ENCODE measurements around the gene GPR63.

Gene GPR63

DNA sequence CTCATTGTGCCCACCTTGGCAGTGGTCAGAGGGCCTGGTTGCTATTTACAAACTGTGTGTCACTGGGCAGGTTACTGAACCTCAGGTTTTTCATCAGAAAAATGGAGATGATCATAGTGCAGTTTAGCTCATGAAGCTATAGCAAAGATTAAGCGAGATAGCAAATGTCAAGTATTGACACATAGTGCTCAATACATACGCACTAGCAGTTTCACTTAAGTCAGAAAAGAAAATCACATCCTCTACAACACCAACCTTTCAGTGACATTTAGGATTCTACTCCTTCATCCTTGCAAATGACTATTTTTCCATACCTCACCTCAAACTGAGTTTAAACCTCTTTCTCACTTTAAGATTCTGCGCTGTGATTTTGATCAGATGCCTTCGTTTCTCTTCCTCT lies 16.2 kb downstream of the GPR63 start:
- DNase-seq: no peak

DNA sequence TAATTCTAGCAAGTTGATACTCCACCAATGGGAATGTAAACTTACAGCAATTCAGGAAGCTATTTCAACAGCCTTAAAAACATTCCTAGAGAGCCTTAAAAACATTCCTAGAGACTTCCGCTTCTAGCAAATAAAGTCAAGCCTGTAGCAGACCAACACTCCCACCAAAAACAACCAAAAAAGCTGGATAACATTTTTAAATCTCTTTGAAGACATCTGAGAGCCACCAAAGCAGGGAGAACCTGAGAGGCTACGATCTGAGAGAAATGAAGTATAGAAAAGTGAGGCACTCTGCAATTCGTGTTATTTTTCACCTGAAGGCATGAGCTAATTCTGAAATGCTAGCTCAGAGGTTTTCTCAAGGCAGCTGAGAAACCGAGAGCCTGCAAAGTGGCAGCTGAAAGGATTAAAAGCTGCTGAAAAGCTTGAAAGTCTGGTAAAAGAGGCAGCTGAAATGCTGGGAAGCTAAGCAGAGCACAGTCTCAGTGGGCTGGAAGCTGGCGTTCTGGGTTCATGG lies 20.9 kb downstream of the GPR63 start:
- DNase-seq: no peak

DNA sequence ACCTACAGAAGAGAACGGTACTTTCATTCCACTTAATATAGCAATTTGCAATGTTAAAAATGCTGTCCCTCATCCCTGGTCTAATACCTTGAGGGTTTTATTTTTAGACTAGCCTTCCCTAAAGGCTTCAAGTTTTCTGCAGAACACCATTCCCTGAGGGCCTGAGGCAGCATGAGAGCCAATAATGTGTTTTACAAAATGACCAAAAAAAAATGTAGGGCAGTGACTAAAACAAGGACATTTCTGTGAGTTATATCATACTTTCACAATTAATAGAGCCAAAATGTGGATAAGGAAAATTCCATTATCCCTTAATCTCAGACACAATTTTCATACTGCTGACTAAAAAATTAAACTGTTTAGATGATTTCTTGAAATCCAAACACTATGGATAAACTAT lies 22.7 kb downstream of the GPR63 start:
- no peak for DNase-seq

DNA sequence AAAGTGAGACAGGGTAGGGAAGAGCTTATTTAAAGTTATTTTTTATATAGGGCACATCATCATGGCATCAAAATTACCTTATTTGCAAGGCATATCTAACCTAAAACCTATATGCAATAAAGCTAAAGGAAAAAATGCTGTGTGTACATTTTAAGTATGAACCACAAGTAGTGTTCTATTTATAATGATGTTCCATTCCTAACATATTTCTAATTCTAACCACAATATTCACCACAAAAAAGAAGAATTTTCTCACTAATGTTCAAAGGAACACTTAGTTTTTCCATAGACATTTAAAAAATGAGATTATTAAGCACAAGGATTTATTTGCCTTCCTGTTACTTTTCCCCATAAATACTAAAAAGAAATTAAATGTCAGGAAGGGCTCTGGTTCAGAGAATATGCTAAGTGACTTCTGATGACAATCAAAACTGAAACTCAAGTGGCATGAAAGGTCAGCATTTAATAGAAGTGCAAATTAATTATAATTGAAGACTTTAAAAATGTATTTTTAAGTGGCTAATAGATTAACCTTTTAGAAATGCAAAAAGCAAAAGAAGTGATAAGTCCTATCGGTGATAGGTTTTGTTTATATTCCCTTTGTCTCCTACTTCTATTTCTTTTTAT lies 25.1 kb downstream of the GPR63 start:
- DNase-seq: no peak

DNA sequence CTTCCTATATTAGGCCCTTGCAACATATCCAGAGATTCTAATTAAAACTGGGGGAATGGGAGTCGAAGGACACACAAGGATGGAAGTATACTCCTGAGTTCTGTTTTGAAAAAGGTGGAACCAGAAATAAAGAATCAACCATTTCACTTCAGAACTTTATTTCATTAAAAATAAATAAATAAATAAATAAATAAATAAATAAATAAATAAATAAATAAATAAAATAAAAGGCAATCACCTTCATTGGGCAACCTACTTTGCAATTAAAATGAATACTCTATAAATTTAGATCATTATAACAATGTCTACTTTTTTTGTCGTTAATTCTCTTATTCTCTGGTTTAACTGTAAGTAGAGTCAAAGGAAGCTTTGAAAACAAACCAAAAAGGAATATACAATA lies 25.6 kb downstream of the GPR63 start:
- no peak for DNase-seq

DNA sequence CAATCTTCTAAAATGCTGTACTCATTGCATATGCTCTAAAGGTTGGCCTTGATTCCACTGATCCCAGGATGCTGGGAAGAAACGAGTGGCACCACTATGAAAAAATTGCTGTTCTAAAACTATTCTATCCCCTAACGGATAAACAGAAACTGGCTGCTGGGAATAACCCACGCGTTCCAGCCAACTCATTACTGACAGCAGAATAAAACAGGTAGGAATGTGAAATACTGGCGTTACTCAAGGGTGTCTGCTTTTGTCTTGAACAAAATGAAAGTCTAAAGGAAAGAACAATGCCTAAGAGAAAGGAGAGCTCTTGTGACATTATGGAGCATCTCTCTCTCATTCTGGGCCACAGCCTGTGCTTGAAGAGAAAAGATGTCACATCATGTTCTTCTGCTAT lies 26.1 kb downstream of the GPR63 start:
- no peak for DNase-seq

DNA sequence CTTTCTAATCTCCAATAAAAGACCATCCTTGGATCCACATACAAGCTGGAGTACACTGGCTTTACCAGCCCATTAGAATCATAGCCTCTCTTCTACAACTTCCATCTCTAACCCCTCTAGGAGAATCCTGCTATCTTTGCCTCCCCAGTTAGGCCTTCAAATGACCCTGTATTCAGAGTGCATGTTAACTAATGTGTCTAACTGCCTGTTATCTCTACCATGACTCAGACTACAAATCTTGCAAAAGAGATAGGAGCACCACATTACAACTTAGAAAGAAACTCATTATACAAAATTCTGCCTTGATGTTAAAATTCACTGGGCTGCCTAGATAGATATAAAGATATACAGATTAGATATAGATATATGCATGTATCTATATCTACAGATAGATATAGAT lies 28.2 kb downstream of the GPR63 start:
- no peak for DNase-seq

DNA sequence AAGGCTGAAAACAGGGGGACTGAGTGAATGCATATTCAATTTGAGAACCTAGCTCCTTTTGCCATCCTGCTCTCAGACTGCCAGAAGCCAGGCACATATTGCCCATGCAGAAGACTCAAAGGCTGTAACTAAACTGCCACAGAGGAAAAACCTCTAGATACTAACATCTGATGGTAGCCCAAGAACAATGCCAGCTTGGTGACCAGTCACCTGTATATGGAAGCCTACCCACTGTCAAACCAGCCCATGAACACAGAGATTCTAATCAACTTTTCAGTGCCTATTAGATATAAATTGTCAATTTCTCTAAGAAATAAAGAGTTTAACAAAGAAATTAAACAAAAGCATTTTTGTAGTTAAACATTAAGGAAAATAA lies 34.2 kb downstream of the GPR63 start:
- no peak for DNase-seq

DNA sequence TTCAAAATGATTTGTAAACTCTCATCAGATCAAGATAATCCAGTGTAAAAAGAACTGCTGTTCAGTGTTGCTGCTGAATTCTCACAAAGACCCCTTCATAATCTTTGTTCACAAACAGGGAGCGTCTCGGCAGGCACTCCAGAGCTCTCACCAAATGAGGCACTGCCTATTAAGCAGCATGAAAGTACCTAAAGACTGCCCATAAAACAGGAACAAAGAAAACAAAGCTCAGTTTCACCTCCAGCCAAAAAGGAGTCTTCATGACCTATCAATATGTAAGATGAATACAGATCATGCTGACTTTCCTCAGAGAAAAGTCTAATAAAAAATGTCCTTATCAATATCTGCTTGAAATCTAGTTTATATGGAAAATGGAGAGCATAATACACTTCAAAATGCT lies 41.8 kb downstream of the GPR63 start:
- no peak for DNase-seq

DNA sequence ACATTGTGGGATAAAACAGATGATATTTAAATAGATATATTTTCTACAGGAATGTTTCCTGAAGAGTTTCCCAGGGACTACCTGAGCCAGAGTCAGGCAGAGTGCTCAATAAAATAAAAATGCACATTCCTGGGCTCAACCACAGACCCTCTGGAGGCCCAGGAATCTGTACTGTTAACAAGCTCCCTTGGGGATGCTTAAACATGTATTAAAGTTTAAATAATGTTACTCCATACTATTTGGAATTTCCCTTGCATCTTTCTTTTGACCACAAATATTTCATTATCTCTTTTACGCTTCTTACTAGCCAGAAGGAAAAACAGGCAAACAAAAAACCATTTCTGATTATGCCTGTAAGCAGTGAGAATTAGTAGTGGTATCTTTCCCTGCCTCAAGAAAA lies 42.3 kb downstream of the GPR63 start:
- DNase-seq: no peak

DNA sequence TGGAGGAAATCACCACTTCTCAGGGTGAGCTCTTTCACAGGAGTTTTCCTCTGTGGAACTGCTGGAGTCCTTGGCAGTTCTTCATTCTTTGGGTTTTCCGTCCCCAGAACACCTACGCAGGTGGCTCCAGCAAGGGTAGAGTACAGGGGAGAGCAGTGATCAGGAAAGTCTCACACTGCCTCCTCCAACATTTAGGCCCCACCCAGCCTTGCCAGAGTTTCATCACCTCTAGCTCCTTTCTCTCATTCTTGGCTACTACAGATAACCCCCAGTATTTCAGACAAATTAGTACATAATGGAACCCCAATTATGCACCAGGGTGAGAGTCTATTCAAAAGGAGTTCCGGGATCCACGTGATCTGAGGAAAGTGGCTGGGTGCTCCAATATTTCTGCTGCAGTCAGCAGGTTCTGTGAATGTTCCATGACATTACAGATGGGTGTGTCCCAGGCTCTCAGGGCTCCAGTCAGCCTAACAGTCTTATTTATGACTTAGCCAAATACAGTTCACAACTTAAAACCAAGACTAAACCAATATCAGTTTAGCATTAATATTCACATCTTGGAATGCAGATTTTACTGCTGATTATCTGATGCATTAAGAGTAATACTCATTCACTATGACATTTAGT lies 44.6 kb downstream of the GPR63 start:
- DNase-seq: no peak

DNA sequence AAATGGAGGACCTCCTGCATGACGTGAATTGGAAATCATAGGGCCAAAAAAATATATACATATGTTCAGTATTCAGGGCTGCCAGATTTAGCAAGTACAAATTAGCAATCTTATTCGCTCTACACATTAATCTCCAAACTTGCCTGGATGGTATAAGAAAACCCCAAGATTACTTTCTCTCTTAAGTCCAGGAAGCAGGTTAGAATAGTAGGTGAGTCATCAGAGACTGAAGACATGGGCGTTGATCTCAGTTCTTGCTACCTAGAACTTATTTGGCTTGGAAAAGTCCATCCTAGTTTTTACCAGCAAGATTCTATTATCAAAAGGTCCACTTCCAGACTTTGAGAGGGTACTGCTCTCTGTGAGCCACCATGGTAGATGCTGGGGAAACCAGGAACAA lies 47.4 kb downstream of the GPR63 start:
- no peak for DNase-seq

DNA sequence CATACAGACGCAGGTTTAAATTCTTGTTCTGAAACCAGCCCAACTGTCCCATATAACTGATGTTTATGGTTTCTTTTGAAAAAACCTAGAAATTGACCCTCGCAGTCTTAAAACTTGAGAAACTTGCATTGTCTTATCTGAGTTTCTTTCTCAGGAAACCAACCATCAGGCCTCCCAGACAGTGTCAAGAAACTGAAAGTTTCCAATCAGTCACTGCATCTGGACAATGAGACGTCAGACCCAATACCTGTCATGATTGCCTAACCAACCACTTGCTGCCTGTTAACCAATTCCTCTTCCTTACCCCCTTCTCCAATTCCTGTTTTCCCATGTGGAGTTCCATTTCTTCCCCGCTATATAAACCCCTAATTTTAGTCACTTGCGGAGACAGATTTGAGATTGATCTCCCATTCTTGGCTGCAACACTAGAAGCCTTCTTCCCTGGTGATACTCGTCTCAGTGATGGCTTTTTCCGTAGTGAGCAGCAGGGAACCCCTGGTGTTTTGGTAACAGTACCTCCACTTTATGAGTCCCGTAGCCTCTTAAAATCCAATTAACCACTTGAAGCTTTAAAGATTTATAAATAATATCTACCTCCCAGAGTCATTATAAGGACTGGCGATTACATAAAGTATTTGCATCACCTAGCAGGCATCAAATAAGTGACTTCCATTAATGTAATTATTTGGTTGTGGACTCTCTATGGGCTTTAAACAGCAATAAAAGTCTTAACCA lies 49.3 kb downstream of the GPR63 start:
- no peak for DNase-seq

DNA sequence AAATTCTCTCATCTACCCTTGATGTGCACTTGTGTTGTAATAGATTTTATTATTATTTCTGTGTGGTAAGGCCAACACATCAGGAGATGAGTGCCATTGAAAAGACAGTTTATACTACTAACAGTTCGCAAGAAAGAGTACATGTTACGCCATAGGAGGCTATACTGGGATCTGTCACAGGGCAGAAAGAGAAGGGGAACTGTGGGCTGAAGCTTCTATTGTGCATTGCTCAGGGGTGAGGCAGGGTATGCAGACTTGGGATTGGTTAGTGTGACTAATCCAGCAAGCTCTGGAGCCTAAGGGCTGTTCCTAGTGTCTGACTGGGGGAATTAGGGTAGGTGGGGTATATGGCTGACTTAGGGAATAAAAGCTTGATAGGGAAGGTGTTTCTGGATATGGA lies 50.9 kb downstream of the GPR63 start:
- no peak for DNase-seq

DNA sequence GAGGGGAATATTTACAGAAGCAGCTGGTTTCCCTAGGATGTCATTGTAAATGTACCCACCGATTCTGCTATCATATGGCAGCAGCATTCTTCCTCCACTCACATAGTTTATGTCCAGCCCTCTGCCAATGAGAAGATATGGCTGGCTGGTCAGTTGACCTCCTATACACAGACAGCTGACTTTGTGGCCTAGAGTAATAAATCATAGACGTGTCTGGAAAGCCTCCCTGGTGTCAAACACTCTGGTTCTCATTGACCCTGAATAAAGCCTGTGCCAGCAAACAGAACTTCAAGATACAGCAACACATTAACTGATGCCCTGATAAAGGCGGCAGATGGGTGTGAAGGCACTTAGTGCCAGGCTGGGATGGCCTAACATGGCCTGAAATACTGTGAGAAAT lies 52.6 kb downstream of the GPR63 start:
- DNase-seq: no peak

DNA sequence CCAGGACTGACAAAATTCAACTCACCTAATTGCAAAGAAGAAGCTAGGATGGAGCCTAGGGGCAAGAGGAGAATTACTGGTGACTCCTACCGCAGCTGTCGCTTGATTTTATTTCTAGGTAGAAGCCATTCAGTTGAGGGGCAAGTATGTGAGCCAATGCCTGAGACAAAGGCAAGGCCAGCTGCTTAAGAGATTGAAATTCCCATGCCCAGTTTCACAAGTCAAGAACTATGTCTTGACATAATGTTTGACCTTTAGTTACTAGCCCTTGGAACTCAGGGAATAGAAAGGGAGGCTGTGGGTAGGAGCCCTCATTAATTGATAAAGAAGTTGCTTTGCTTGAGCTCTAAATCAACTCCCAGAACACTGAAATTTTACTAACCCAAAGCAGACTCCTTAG lies 54.0 kb downstream of the GPR63 start:
- DNase-seq: no peak

DNA sequence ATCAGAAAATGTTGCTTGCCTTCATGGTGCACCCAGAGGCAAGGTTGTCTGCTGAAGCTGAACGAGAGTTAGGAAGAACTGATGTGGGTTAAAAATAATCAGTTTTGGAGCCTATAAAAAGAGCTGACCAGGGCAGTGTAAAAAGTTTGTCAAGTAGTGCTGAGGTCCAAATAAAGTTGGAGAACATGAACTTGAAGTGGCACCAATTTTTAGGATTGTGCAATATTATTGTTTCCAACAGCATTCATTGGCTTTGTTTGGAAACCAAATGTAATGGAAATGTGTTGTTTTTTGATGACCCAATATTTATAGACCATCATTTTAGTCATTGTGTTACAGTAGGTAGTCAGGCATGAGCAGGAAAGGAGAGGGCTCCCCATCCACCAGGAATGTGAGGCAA lies 55.7 kb downstream of the GPR63 start:
- DNase-seq: no peak

DNA sequence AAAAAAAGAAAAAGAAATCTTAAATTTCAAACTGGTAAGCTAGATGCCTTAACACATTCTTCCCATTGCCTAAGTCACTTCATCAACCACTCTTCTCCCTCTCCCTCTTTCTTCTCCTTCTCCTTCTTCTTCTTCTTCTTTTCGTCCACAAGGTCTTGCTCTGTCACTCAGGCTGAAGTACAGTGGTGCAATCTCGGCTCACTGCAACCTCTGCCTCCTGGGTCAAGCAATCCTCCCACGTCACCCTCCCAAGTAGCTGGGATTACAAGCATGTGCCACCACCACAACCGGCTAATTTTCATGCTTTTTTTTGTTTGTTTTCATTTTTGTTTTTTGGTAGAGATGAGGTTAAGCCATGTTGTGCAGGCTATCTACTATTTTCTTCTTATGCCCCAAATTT lies 60.2 kb downstream of the GPR63 start:
- DNase-seq: no peak

DNA sequence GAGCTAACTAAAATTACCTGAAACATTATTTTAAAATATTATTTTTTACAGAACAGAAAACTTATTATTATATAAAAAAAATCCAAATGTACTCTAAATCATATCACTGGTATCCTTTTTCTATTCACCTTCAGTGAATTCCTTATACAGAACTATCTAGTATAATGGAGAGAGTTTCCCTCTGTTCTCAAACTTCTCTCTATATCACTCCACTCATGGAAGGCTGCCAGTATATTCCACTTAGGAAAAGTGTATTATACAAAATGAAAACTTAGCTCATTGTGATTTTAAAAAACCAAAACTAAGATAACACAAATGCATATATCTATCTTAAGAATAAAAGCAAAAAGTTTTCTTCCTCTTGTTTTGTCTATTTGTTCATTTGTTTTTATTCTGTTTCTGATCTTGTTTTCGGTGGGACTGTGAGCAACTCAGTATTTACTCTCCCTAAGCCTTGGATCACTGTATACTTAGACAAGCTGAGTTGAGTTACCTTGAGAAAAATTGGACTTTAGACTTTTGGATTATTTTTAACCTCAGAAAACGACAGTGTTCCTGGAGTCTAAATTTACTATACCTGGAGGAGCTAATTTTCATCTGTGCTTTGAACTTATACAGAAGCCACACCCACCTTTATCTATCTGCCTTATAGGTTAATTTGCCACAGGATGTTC lies 61.4 kb downstream of the GPR63 start:
- DNase-seq: no peak

DNA sequence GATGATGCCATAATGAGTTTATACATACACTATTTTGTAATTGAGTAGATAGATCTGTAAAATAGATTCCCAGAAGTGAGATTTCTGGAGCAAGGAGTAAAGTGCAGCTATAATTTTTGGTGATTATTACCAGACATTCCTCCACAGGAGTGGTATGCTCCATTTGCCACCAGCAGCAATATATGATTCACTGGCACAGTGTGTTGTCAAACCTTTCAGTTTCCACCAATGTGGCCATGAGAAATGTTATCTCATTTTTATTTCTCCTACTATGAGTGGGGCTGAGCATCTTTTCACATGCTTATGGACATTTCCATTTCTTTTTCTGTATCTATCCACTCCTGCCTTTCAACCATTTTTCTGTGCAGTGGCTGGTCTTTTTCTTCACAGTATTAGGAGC lies 70.5 kb downstream of the GPR63 start:
- no peak for DNase-seq

DNA sequence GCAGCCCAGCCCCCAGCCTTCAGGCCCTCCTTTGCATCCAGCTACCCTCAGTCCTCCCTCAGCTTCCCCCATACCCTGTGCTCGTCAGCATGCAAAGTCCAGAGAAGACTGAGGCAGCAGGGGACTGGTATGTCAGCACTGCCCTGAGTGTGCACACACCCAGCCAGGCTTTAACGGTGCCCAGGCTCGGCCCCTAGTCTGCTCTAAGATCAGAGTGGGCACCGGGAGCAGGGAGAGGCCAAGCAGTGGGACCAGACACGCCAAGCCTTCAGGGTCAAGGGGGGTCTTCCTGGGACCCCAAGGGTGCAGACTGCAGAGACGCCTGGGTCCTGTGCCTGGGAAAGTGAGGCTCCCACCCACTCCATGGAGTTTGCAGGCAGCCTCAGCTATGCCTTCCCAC lies 74.7 kb downstream of the GPR63 start:
- no peak for DNase-seq

DNA sequence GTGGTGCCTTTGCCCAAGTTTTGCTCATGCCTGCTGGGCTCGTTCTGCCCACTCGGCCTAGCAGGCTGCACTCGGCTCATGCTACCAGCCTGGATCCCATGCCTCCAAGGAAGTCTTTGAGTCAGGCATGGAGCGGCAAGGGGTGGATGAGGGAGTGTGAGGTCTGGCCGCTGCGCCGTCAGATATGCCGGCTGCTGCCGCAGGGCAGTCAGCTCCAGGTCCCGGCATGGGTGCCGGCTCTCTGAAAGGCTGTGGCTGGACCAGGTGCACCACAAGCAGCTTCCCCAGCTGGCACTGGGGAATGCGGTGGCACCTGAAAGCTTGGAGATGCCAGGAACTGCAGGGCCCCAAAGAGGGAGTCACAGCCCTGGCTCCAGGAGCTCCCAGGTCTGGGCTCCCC lies 75.5 kb downstream of the GPR63 start:
- no peak for DNase-seq

DNA sequence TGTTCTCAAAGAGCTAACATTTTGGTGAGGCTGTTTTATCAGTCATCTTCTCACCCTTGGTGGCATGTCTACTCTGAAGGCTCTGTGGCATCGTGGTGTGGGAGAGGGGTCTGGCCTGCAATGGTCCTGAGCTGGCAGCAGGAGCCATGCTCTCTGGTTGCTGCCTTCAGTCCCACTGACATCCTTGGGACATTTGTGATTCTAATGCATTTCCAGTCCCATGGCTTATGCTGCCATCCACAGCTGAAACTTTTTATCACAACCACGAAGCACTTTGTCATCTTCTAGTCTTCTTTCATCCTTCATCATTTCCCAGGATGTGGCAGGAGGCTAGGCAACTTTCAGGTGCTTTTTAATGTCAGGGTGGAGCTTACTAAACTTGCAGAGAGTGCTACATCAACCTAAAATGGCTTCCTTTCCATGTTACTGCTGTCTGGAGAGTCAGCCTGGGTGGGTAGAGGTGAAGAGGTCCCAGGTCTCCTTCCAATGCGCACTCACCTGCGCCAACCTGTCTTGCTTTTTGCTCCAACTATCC lies 77.1 kb downstream of the GPR63 start:
- no peak for DNase-seq

DNA sequence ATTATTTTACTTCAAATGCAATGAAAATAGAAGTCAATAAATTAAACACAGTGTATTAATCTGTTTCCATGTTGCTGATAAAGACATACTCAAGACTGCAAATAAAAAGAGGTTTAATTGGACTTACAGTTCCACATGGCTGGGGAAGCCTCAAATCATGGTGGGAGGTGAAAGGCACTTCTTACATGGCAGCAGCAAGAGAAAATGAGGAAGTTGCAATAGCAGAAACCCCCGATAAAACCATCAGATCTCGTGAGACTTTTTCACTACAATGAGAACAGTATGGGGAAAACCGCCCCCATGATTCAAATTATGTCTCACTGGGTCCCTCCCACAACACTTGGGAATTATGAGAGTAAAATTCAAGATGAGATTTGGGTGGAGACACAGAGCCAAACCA lies 82.2 kb downstream of the GPR63 start:
- no peak for DNase-seq
